Peyer's patch (tissue), 4 donors: Measurements from ENCODE around the gene LONRF3.

Experiments
- POLR2A ChIP-seq, 2 donors: fragments of 450-650 bp; IDR thresholded peaks; one replicate each; pipeline ENCODE4 v1.5.1; 2017; ENCODE audit warnings: antibody characterized with exemption in 2 of 2, mild to moderate bottlenecking in 2 of 2, moderate library complexity in 2 of 2
- TF ChIP-seq, protein P1 (sequence below), 6 experiments: fragments of 450-650 bp in 4 of 6; fragments of 200-600 bp in 2 of 6; sonication (generic) in 1 of 6; IDR thresholded peaks; one replicate each; pipeline ENCODE4 v1.5.1; 2017 to 2019; ENCODE audit warnings: antibody characterized with exemption in 6 of 6, mild to moderate bottlenecking in 3 of 6, moderate library complexity in 1 of 6

- TF ChIP-seq, protein P1, sequence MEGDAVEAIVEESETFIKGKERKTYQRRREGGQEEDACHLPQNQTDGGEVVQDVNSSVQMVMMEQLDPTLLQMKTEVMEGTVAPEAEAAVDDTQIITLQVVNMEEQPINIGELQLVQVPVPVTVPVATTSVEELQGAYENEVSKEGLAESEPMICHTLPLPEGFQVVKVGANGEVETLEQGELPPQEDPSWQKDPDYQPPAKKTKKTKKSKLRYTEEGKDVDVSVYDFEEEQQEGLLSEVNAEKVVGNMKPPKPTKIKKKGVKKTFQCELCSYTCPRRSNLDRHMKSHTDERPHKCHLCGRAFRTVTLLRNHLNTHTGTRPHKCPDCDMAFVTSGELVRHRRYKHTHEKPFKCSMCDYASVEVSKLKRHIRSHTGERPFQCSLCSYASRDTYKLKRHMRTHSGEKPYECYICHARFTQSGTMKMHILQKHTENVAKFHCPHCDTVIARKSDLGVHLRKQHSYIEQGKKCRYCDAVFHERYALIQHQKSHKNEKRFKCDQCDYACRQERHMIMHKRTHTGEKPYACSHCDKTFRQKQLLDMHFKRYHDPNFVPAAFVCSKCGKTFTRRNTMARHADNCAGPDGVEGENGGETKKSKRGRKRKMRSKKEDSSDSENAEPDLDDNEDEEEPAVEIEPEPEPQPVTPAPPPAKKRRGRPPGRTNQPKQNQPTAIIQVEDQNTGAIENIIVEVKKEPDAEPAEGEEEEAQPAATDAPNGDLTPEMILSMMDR (IDR thresholded peaks at IDR 0.05): no peak
- no peak for TF ChIP-seq POLR2A (IDR thresholded peaks at IDR 0.05)
These were observed 66.8 kb downstream of the LONRF3 start for GRCh38 chrX:119041175-119041574.
